ENCODE measurements around the gene SBNO1. TPM values are rescaled to one million over a fixed set of nuclear protein-coding genes. Genes with fewer than 3 reads are reported as not detected.
A peak's percentile ranks its signal among the peaks of the same experiment; 100 is the strongest.
"Not testable (repeated sequence)": the region's sequence is repeated elsewhere in the genome, so short reads cannot be mapped to it uniquely, and the experiment has no call there.

The SBNO1 gene
- total RNA-seq, 3 donors from 2014 or later, result 29.4 to 37.7 (median 33.4) TPM

- intact Hi-C loops (cut with DNase I, micrococcal nuclease), result no loop called here
- Histone ChIP-seq H3K9me3 (no peaks in the 10 kb centered on the region), H3K4me3 (no peak overlapping the region), H3K4me1 (ENCODE audit: low read depth) (peaks cover 3% of the 10 kb centered on the region), H3K36me3 (ENCODE audit: low read depth) (peaks cover 3% of the 10 kb centered on the region)
- DNase-seq (no peak), ATAC-seq (no peak)
- no peak for TF ChIP-seq CTCF (IDR thresholded peaks at IDR 0.05)
Measured at GRCh38 chr12:123369229-123369628, 4.6 kb upstream of the SBNO1 start.

- intact Hi-C loops (cut with DNase I, micrococcal nuclease); ATAC-seq: not testable (repeated sequence)
Measured at GRCh38 chr12:123368431-123368830, 3.8 kb upstream of the SBNO1 start.

GRCh38 chr12:123367511-123367910, 2.9 kb upstream of the SBNO1 start:
- no peak for TF ChIP-seq CTCF (IDR thresholded peaks at IDR 0.05)
- Histone ChIP-seq H3K4me3 (no peak overlapping the region), H3K36me3 (ENCODE audit: low read depth) (peaks cover 3% of the 10 kb centered on the region), H3K4me1 (ENCODE audit: low read depth) (peaks cover 14% of the 10 kb centered on the region), H3K9me3 (no peaks in the 10 kb centered on the region)
- ATAC-seq, result no peak
- DNase-seq, result no peak
- intact Hi-C loops (cut with DNase I, micrococcal nuclease), result no loop called here

More at GRCh38 chr12:123368431-123368830, 3.8 kb upstream of the SBNO1 start:
- H3K9me3 ChIP-seq; H3K36me3 ChIP-seq (ENCODE audit: low read depth); DNase-seq; H3K4me1 ChIP-seq (ENCODE audit: low read depth); H3K4me3 ChIP-seq: not testable (repeated sequence)

GRCh38 chr12:123365025-123365917, 624 bp upstream of the SBNO1 start:
- H3K36me3 ChIP-seq (ENCODE audit: low read depth), result peaks cover 3% of the 10 kb centered on the region
- peaks cover 17% of the 10 kb centered on the region for H3K4me1 ChIP-seq (ENCODE audit: low read depth)
- intact Hi-C loops (cut with DNase I, micrococcal nuclease), result no loop called here
- peak overlapping the region; percentile 99 for H3K4me3 ChIP-seq
- DNase-seq (peak; percentile 97 to 99 (median 98)), ATAC-seq (peak; percentile 91)
- no peaks in the 10 kb centered on the region for H3K9me3 ChIP-seq
- TF ChIP-seq CTCF (IDR thresholded peaks at IDR 0.05), result peak; percentile 55

GRCh38 chr12:123363740-123364531, 711 bp downstream of the SBNO1 start:
- TF ChIP-seq CTCF (IDR thresholded peaks at IDR 0.05), result no peak
- intact Hi-C loops (cut with DNase I, micrococcal nuclease), result no loop called here
- peak; percentile 6 for ATAC-seq
- DNase-seq, result peak; percentile 31 to 71 (median 59)
- H3K36me3 ChIP-seq (ENCODE audit: low read depth), result peaks cover 3% of the 10 kb centered on the region
- H3K9me3 ChIP-seq, result no peaks in the 10 kb centered on the region
- peaks cover 17% of the 10 kb centered on the region for H3K4me1 ChIP-seq (ENCODE audit: low read depth)
- H3K4me3 ChIP-seq, result peak overlapping the region; percentile 99

GRCh38 chr12:123363390-123363739, 1.3 kb downstream of the SBNO1 start:
- ATAC-seq (no peak), DNase-seq (peak in 1 of 3 donors; percentile 45)
- H3K36me3 ChIP-seq (ENCODE audit: low read depth), result peaks cover 3% of the 10 kb centered on the region
- TF ChIP-seq CTCF (IDR thresholded peaks at IDR 0.05), result no peak
- H3K4me3 ChIP-seq, result no peak overlapping the region
- peaks cover 17% of the 10 kb centered on the region for H3K4me1 ChIP-seq (ENCODE audit: low read depth)
- intact Hi-C loops (cut with DNase I, micrococcal nuclease), result no loop called here
- no peaks in the 10 kb centered on the region for H3K9me3 ChIP-seq
